Measurements from ENCODE around the gene DIS3L2.
"Not testable (repeated sequence)": the region's sequence is repeated elsewhere in the genome, so short reads cannot be mapped to it uniquely, and the experiment has no call there.

The DIS3L2 gene

GRCh38 chr2:232362174-232362900 is 400.8 kb downstream of the DIS3L2 start:
- Histone ChIP-seq H3K27ac (ENCODE audit: low read depth, low read length) (no peak overlapping the region), H3K4me1 (ENCODE audit: control insufficient read depth in 1 of 2, insufficient read depth in 2 of 2, low read length in 2 of 2) (peaks cover 0 to 4% of the 10 kb centered on the region in 2 donors), H3K9me3 (ENCODE audit: control insufficient read depth in 1 of 2, low read length in 2 of 2) (peaks cover 0 to 3% of the 10 kb centered on the region in 2 donors), H3K4me3 (ENCODE audit: low read depth in 1 of 2, low read length in 2 of 2) (no peak overlapping the region), H3K36me3 (ENCODE audit: control insufficient read depth in 1 of 2, insufficient read depth in 2 of 2, low read length in 2 of 2) (no peaks in the 10 kb centered on the region), H3K9ac (ENCODE audit: low read depth in 1 of 2, low read length in 2 of 2) (no peak overlapping the region), H3K27me3 (ENCODE audit: control insufficient read depth in 1 of 2, insufficient read depth in 2 of 2, low read length in 2 of 2) (no peaks in the 10 kb centered on the region)

GRCh38 chr2:232363064-232363783 is 401.7 kb downstream of the DIS3L2 start:
- not testable (repeated sequence) for H3K4me1 ChIP-seq (ENCODE audit: control insufficient read depth in 1 of 2, insufficient read depth in 2 of 2, low read length in 2 of 2); H3K9me3 ChIP-seq (ENCODE audit: control insufficient read depth in 1 of 2, low read length in 2 of 2); H3K27ac ChIP-seq (ENCODE audit: low read depth, low read length); H3K9ac ChIP-seq (ENCODE audit: low read depth in 1 of 2, low read length in 2 of 2); H3K27me3 ChIP-seq (ENCODE audit: control insufficient read depth in 1 of 2, insufficient read depth in 2 of 2, low read length in 2 of 2); H3K36me3 ChIP-seq (ENCODE audit: control insufficient read depth in 1 of 2, insufficient read depth in 2 of 2, low read length in 2 of 2)
- H3K4me3 ChIP-seq (ENCODE audit: low read depth in 1 of 2, low read length in 2 of 2), result peak overlapping the region in 1 of 2 donors; percentile 43

- Histone ChIP-seq H3K27me3 (ENCODE audit: control insufficient read depth in 1 of 2, insufficient read depth in 2 of 2, low read length in 2 of 2) (no peaks in the 10 kb centered on the region), H3K9ac (ENCODE audit: low read depth in 1 of 2, low read length in 2 of 2) (no peak overlapping the region), H3K36me3 (ENCODE audit: control insufficient read depth in 1 of 2, insufficient read depth in 2 of 2, low read length in 2 of 2) (no peaks in the 10 kb centered on the region), H3K4me3 (ENCODE audit: low read depth in 1 of 2, low read length in 2 of 2) (peak overlapping the region; percentile 43 to 46), H3K4me1 (ENCODE audit: control insufficient read depth in 1 of 2, insufficient read depth in 2 of 2, low read length in 2 of 2) (peaks cover 0 to 4% of the 10 kb centered on the region in 2 donors), H3K9me3 (ENCODE audit: control insufficient read depth in 1 of 2, low read length in 2 of 2) (peaks cover 0 to 3% of the 10 kb centered on the region in 2 donors), H3K27ac (ENCODE audit: low read depth, low read length) (no peak overlapping the region)
Measured at GRCh38 chr2:232363784-232364615, 402.5 kb downstream of the DIS3L2 start.

- H3K4me3 ChIP-seq (ENCODE audit: low read depth in 1 of 2, low read length in 2 of 2); H3K36me3 ChIP-seq (ENCODE audit: control insufficient read depth in 1 of 2, insufficient read depth in 2 of 2, low read length in 2 of 2); H3K9ac ChIP-seq (ENCODE audit: low read depth in 1 of 2, low read length in 2 of 2); H3K27ac ChIP-seq (ENCODE audit: low read depth, low read length); H3K4me1 ChIP-seq (ENCODE audit: control insufficient read depth in 1 of 2, insufficient read depth in 2 of 2, low read length in 2 of 2); H3K9me3 ChIP-seq (ENCODE audit: control insufficient read depth in 1 of 2, low read length in 2 of 2); H3K27me3 ChIP-seq (ENCODE audit: control insufficient read depth in 1 of 2, insufficient read depth in 2 of 2, low read length in 2 of 2): not testable (repeated sequence)
Measured at GRCh38 chr2:232364806-232365594, 403.5 kb downstream of the DIS3L2 start.

- Histone ChIP-seq H3K27ac (ENCODE audit: low read depth, low read length) (no peak overlapping the region), H3K4me1 (ENCODE audit: control insufficient read depth in 1 of 2, insufficient read depth in 2 of 2, low read length in 2 of 2) (peaks cover 0 to 4% of the 10 kb centered on the region in 2 donors), H3K4me3 (ENCODE audit: low read depth in 1 of 2, low read length in 2 of 2) (no peak overlapping the region), H3K27me3 (ENCODE audit: control insufficient read depth in 1 of 2, insufficient read depth in 2 of 2, low read length in 2 of 2) (no peaks in the 10 kb centered on the region), H3K36me3 (ENCODE audit: control insufficient read depth in 1 of 2, insufficient read depth in 2 of 2, low read length in 2 of 2) (no peaks in the 10 kb centered on the region), H3K9me3 (ENCODE audit: control insufficient read depth in 1 of 2, low read length in 2 of 2) (peaks cover 0 to 3% of the 10 kb centered on the region in 2 donors), H3K9ac (ENCODE audit: low read depth in 1 of 2, low read length in 2 of 2) (no peak overlapping the region)
Measured at GRCh38 chr2:232365621-232366321, 404.3 kb downstream of the DIS3L2 start.

- not testable (repeated sequence) for H3K9ac ChIP-seq (ENCODE audit: low read depth in 1 of 2, low read length in 2 of 2); H3K27me3 ChIP-seq (ENCODE audit: control insufficient read depth in 1 of 2, insufficient read depth in 2 of 2, low read length in 2 of 2); H3K27ac ChIP-seq (ENCODE audit: low read depth, low read length); H3K9me3 ChIP-seq (ENCODE audit: control insufficient read depth in 1 of 2, low read length in 2 of 2); H3K4me1 ChIP-seq (ENCODE audit: control insufficient read depth in 1 of 2, insufficient read depth in 2 of 2, low read length in 2 of 2); H3K36me3 ChIP-seq (ENCODE audit: control insufficient read depth in 1 of 2, insufficient read depth in 2 of 2, low read length in 2 of 2); H3K4me3 ChIP-seq (ENCODE audit: low read depth in 1 of 2, low read length in 2 of 2)
Measured at GRCh38 chr2:232366461-232366860, 404.9 kb downstream of the DIS3L2 start.

- H3K4me3 ChIP-seq (ENCODE audit: low read depth in 1 of 2, low read length in 2 of 2), result no peak overlapping the region
- no peaks in the 10 kb centered on the region for H3K36me3 ChIP-seq (ENCODE audit: control insufficient read depth in 1 of 2, insufficient read depth in 2 of 2, low read length in 2 of 2)
- no peak overlapping the region for H3K9ac ChIP-seq (ENCODE audit: low read depth in 1 of 2, low read length in 2 of 2)
- peaks cover 0 to 4% of the 10 kb centered on the region in 2 donors for H3K4me1 ChIP-seq (ENCODE audit: control insufficient read depth in 1 of 2, insufficient read depth in 2 of 2, low read length in 2 of 2)
- no peaks in the 10 kb centered on the region for H3K9me3 ChIP-seq (ENCODE audit: control insufficient read depth in 1 of 2, low read length in 2 of 2)
- no peak overlapping the region for H3K27ac ChIP-seq (ENCODE audit: low read depth, low read length)
- no peaks in the 10 kb centered on the region for H3K27me3 ChIP-seq (ENCODE audit: control insufficient read depth in 1 of 2, insufficient read depth in 2 of 2, low read length in 2 of 2)
Measured at GRCh38 chr2:232367016-232367415, 405.5 kb downstream of the DIS3L2 start.

- Histone ChIP-seq H3K4me3 (ENCODE audit: low read depth in 1 of 2, low read length in 2 of 2) (no peak overlapping the region), H3K27ac (ENCODE audit: low read depth, low read length) (no peak overlapping the region), H3K36me3 (ENCODE audit: control insufficient read depth in 1 of 2, insufficient read depth in 2 of 2, low read length in 2 of 2) (no peaks in the 10 kb centered on the region), H3K27me3 (ENCODE audit: control insufficient read depth in 1 of 2, insufficient read depth in 2 of 2, low read length in 2 of 2) (no peaks in the 10 kb centered on the region), H3K9ac (ENCODE audit: low read depth in 1 of 2, low read length in 2 of 2) (no peak overlapping the region), H3K4me1 (ENCODE audit: control insufficient read depth in 1 of 2, insufficient read depth in 2 of 2, low read length in 2 of 2) (peaks cover 0 to 4% of the 10 kb centered on the region in 2 donors), H3K9me3 (ENCODE audit: control insufficient read depth in 1 of 2, low read length in 2 of 2) (no peaks in the 10 kb centered on the region)
Measured at GRCh38 chr2:232367591-232368233, 406.2 kb downstream of the DIS3L2 start.

- no peaks in the 10 kb centered on the region for H3K27me3 ChIP-seq (ENCODE audit: control insufficient read depth in 1 of 2, insufficient read depth in 2 of 2, low read length in 2 of 2)
- H3K9me3 ChIP-seq (ENCODE audit: control insufficient read depth in 1 of 2, low read length in 2 of 2), result no peaks in the 10 kb centered on the region
- H3K36me3 ChIP-seq (ENCODE audit: control insufficient read depth in 1 of 2, insufficient read depth in 2 of 2, low read length in 2 of 2), result no peaks in the 10 kb centered on the region
Measured at GRCh38 chr2:232368311-232368731, 406.8 kb downstream of the DIS3L2 start.

More at GRCh38 chr2:232368311-232368731, 406.8 kb downstream of the DIS3L2 start:
- no peak overlapping the region for H3K27ac ChIP-seq (ENCODE audit: low read depth, low read length)
- H3K4me1 ChIP-seq (ENCODE audit: control insufficient read depth in 1 of 2, insufficient read depth in 2 of 2, low read length in 2 of 2), result peaks cover 0 to 4% of the 10 kb centered on the region in 2 donors
- no peak overlapping the region for H3K4me3 ChIP-seq (ENCODE audit: low read depth in 1 of 2, low read length in 2 of 2)
- no peak overlapping the region for H3K9ac ChIP-seq (ENCODE audit: low read depth in 1 of 2, low read length in 2 of 2)

Data from duodenal mucosa (tissue), 2 donors.